ENCODE results near the gene RARRES2. TPM values are rescaled to one million over a fixed set of nuclear protein-coding genes. Genes with fewer than 3 reads are reported as not detected.

Gene RARRES2
- polyA plus RNA-seq, 1 donor (not counting 4 experiments of a cell fraction or from before 2014, with no cell fraction given): not detected

DNA sequence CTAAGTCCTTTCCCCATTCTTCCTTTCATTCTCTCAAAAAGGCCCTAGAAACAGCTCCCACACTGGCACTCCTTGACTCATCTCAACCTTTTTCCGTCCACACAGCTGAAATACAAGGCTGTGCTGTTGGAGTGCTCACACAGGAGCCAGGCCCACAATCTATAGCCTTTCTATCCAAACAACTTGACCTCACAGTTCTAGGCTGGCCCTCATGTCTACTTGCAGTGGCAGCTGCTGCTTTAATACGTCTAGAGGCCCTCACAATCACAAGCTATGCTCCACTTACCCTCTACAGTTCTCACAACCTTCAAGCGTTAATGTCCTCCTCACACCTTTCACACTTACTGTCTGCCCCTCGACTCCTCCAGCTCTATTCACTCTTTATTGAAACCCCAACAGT lies 30.3 kb downstream of the RARRES2 start:
- Histone ChIP-seq H4K20me1 (ENCODE audit: control insufficient read depth, extremely low read depth, insufficient read depth, low read length) (no peaks in the 10 kb centered on the region), H3K4me2 (ENCODE audit: control insufficient read depth, extremely low read depth, insufficient read depth, low read depth, low read length) (no peak overlapping the region)
- dilution Hi-C loops (cut with MboI; ENCODE audit: extremely low pct_ligation_motif_present, low sequenced_read_pairs): no loop called here

DNA sequence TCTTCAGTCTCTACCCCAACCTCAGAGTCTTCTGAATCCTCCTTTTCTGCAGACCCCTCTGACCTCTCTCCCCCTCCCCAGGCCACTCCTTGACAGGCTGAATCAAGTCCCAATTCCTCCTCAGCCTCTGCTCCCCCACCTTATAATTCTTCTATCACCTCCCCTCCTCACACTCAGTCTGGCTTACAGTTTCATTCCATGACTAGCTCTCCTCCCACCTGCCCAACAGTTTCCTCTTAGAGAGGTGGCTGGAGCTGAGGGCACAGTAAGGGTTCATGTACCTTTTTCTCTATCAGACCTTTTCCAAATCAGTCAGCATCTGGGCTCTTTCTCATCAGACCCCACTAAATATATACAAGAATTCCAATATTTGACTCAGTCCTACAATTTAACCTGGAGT lies 32.9 kb downstream of the RARRES2 start:
- H3K4me3 ChIP-seq (ENCODE audit: control insufficient read depth in 2 of 3, extremely low read depth in 1 of 3, insufficient read depth in 2 of 3, low read depth in 1 of 3, low read length in 3 of 3): no peak overlapping the region
- H3K27ac ChIP-seq (ENCODE audit: control insufficient read depth, insufficient read depth, low read length): no peak overlapping the region
- H3K9ac ChIP-seq (ENCODE audit: control insufficient read depth, extremely low read depth, insufficient read depth, low read length): no peak overlapping the region
- no peaks in the 10 kb centered on the region for H3K79me2 ChIP-seq (ENCODE audit: control insufficient read depth, insufficient read depth, low read length)
- FAIRE-seq (no peak), DNase-seq (ENCODE audit: low read depth, low spot score) (no peak)
- H4K20me1 ChIP-seq (ENCODE audit: control insufficient read depth, extremely low read depth, insufficient read depth, low read length): no peaks in the 10 kb centered on the region
- H3K4me2 ChIP-seq (ENCODE audit: control insufficient read depth, extremely low read depth, insufficient read depth, low read depth, low read length): no peak overlapping the region
- H3K27me3 ChIP-seq (ENCODE audit: control insufficient read depth, extremely low read depth, insufficient read depth, low read length): no peaks in the 10 kb centered on the region
- no peaks in the 10 kb centered on the region for H3K9me1 ChIP-seq (ENCODE audit: control insufficient read depth, extremely low read depth, insufficient read depth, low read length)
- TF ChIP-seq, protein P1, sequence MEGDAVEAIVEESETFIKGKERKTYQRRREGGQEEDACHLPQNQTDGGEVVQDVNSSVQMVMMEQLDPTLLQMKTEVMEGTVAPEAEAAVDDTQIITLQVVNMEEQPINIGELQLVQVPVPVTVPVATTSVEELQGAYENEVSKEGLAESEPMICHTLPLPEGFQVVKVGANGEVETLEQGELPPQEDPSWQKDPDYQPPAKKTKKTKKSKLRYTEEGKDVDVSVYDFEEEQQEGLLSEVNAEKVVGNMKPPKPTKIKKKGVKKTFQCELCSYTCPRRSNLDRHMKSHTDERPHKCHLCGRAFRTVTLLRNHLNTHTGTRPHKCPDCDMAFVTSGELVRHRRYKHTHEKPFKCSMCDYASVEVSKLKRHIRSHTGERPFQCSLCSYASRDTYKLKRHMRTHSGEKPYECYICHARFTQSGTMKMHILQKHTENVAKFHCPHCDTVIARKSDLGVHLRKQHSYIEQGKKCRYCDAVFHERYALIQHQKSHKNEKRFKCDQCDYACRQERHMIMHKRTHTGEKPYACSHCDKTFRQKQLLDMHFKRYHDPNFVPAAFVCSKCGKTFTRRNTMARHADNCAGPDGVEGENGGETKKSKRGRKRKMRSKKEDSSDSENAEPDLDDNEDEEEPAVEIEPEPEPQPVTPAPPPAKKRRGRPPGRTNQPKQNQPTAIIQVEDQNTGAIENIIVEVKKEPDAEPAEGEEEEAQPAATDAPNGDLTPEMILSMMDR (optimal IDR thresholded peaks at IDR 0.05 in 1 of 3, IDR thresholded peaks at IDR 0.05 in 1 of 3, conservative IDR thresholded peaks at IDR 0.05 in 1 of 3; ENCODE audit: extremely low read depth in 1 of 3, insufficient read depth in 2 of 3, low read length in 3 of 3): no peak
- no peak for TF ChIP-seq EZH2 (IDR thresholded peaks at IDR 0.05; ENCODE audit: low read length)
- no peaks in the 10 kb centered on the region for H3K36me3 ChIP-seq (ENCODE audit: control insufficient read depth in 2 of 2, extremely low read depth in 1 of 2, insufficient read depth in 2 of 2, low read length in 2 of 2)
- no peak overlapping the region for H2AFZ ChIP-seq (ENCODE audit: control insufficient read depth, low read length)
- dilution Hi-C loops (cut with MboI; ENCODE audit: extremely low pct_ligation_motif_present, low sequenced_read_pairs): no loop called here
- no peaks in the 10 kb centered on the region for H3K4me1 ChIP-seq (ENCODE audit: control insufficient read depth, extremely low read depth, insufficient read depth, low read length)
- H3K9me3 ChIP-seq (ENCODE audit: control insufficient read depth, low read depth, low read length): no peaks in the 10 kb centered on the region

More for the DNA sequence above, 30.3 kb downstream of the RARRES2 start:
- Histone ChIP-seq H3K4me1 (ENCODE audit: control insufficient read depth, extremely low read depth, insufficient read depth, low read length) (no peaks in the 10 kb centered on the region), H3K27me3 (ENCODE audit: control insufficient read depth, extremely low read depth, insufficient read depth, low read length) (no peaks in the 10 kb centered on the region), H3K9me1 (ENCODE audit: control insufficient read depth, extremely low read depth, insufficient read depth, low read length) (no peaks in the 10 kb centered on the region), H3K9me3 (ENCODE audit: control insufficient read depth, low read depth, low read length) (no peaks in the 10 kb centered on the region), H3K9ac (ENCODE audit: control insufficient read depth, extremely low read depth, insufficient read depth, low read length) (no peak overlapping the region), H3K27ac (ENCODE audit: control insufficient read depth, insufficient read depth, low read length) (no peak overlapping the region), H3K79me2 (ENCODE audit: control insufficient read depth, insufficient read depth, low read length) (no peaks in the 10 kb centered on the region), H3K36me3 (ENCODE audit: control insufficient read depth in 2 of 2, extremely low read depth in 1 of 2, insufficient read depth in 2 of 2, low read length in 2 of 2) (no peaks in the 10 kb centered on the region), H2AFZ (ENCODE audit: control insufficient read depth, low read length) (no peak overlapping the region), H3K4me3 (ENCODE audit: control insufficient read depth in 2 of 3, extremely low read depth in 1 of 3, insufficient read depth in 2 of 3, low read depth in 1 of 3, low read length in 3 of 3) (no peak overlapping the region)
- no peak for TF ChIP-seq EZH2 (IDR thresholded peaks at IDR 0.05; ENCODE audit: low read length)
- TF ChIP-seq, protein P1 (optimal IDR thresholded peaks at IDR 0.05 in 1 of 3, IDR thresholded peaks at IDR 0.05 in 1 of 3, conservative IDR thresholded peaks at IDR 0.05 in 1 of 3; ENCODE audit: extremely low read depth in 1 of 3, insufficient read depth in 2 of 3, low read length in 3 of 3): no peak
- DNase-seq (ENCODE audit: low read depth, low spot score): no peak
- FAIRE-seq: no peak
